NCI-H2081 treated with DMSO at 0.1 percent for 48 hours (cell line): ENCODE data around the gene CDKN2A.
A peak's percentile ranks its signal among the peaks of the same experiment; 100 is the strongest.

Experiments used
- DNase-seq: peaks from one replicate; lab custom pipeline; 2025; lab: John Stamatoyannopoulos, UW

CDKN2A gene

GRCh38 chr9:21993893-21994555 lies at the start of gene CDKN2A:
CDKN2A (minus strand) TSS chr9:21994392.
- no peak for DNase-seq

- DNase-seq: no peak
Observed at GRCh38 chr9:22043928-22044327, 49.7 kb upstream of the CDKN2A start.

- no peak for DNase-seq
Observed at GRCh38 chr9:22041775-22042174, 47.6 kb upstream of the CDKN2A start.

- no peak for DNase-seq
Observed at GRCh38 chr9:22041344-22041743, 47.2 kb upstream of the CDKN2A start.

GRCh38 chr9:22040760-22041159 lies 46.6 kb upstream of the CDKN2A start:
- DNase-seq: no peak

GRCh38 chr9:22039258-22039657 lies 45.1 kb upstream of the CDKN2A start:
- DNase-seq: no peak

- DNase-seq: no peak
Observed at GRCh38 chr9:22037954-22038690, 43.9 kb upstream of the CDKN2A start.

GRCh38 chr9:22036866-22037626 lies 42.9 kb upstream of the CDKN2A start:
- DNase-seq: no peak

GRCh38 chr9:22035591-22036011 lies 41.4 kb upstream of the CDKN2A start:
- no peak for DNase-seq

- no peak for DNase-seq
Observed at GRCh38 chr9:22033012-22033630, 38.9 kb upstream of the CDKN2A start.

- DNase-seq: no peak
Observed at GRCh38 chr9:22031655-22032411, 37.6 kb upstream of the CDKN2A start.

- no peak for DNase-seq
Observed at GRCh38 chr9:22030101-22030598, 36.0 kb upstream of the CDKN2A start.

GRCh38 chr9:22029231-22029630 lies 35.0 kb upstream of the CDKN2A start:
- DNase-seq: no peak

GRCh38 chr9:22028394-22028793 lies 34.2 kb upstream of the CDKN2A start:
- no peak for DNase-seq

GRCh38 chr9:22026696-22027095 lies 32.5 kb upstream of the CDKN2A start:
- DNase-seq: no peak

GRCh38 chr9:22022396-22022795 lies 28.2 kb upstream of the CDKN2A start:
- no peak for DNase-seq

- DNase-seq: no peak
Observed at GRCh38 chr9:22010866-22011625, 16.9 kb upstream of the CDKN2A start.

- no peak for DNase-seq
Observed at GRCh38 chr9:22009506-22009867, 15.3 kb upstream of the CDKN2A start.

- DNase-seq: peak; percentile 76
Observed at GRCh38 chr9:22008717-22009505, 14.7 kb upstream of the CDKN2A start, which contains the start of gene CDKN2B. CDKN2B (minus strand) TSS chr9:22009305; CDS start chr9:22008953, 352 bp downstream.

- no peak for DNase-seq
Observed at GRCh38 chr9:22008384-22008716, 14.2 kb upstream of the CDKN2A start.
